ENCODE results near the gene SKAP1. TPM values are rescaled to one million over a fixed set of nuclear protein-coding genes. Genes with fewer than 3 reads are reported as not detected.

The SKAP1 gene
- total and polyA plus RNA-seq, 2 experiments from 2014 or later, result 0.27 TPM; not detected in 1

- H3K27ac ChIP-seq (ENCODE audit: low read depth), result no peak overlapping the region
- H3K9me3 Mint-ChIP-seq, result no peaks in the 10 kb centered on the region
- H4K20me1 ChIP-seq (replicated peaks; ENCODE audit: insufficient read depth), result no peaks in the 10 kb centered on the region
- H2AFZ ChIP-seq, result no peak overlapping the region
- no peak overlapping the region for H3K4me2 ChIP-seq
- DNase-seq (ENCODE audit: low spot score) (no peak), ATAC-seq (no peak)
- H3K36me3 ChIP-seq (ENCODE audit: insufficient read depth), result no peaks in the 10 kb centered on the region
- H3K36me3 Mint-ChIP-seq (ENCODE audit: low read depth), result no peaks in the 10 kb centered on the region
- H3F3A ChIP-seq (replicated peaks; ENCODE audit: low read depth), result no peaks in the 10 kb centered on the region
- peaks cover 9% of the 10 kb centered on the region; the same call in 1 of the 2 replicates for H3K4me1 ChIP-seq (ENCODE audit: insufficient read depth)
- peaks cover 2% of the 10 kb centered on the region for H3K27me3 Mint-ChIP-seq (ENCODE audit: insufficient read depth, low read depth, poor library complexity)
- H3K27me3 ChIP-seq (ENCODE audit: insufficient read depth), result no peaks in the 10 kb centered on the region
- no peak overlapping the region for H3K4me3 Mint-ChIP-seq
- TF ChIP-seq JUNB (IDR thresholded peaks at IDR 0.05; ENCODE audit: unreplicated experiment), result no peak
- TF ChIP-seq, protein P1, sequence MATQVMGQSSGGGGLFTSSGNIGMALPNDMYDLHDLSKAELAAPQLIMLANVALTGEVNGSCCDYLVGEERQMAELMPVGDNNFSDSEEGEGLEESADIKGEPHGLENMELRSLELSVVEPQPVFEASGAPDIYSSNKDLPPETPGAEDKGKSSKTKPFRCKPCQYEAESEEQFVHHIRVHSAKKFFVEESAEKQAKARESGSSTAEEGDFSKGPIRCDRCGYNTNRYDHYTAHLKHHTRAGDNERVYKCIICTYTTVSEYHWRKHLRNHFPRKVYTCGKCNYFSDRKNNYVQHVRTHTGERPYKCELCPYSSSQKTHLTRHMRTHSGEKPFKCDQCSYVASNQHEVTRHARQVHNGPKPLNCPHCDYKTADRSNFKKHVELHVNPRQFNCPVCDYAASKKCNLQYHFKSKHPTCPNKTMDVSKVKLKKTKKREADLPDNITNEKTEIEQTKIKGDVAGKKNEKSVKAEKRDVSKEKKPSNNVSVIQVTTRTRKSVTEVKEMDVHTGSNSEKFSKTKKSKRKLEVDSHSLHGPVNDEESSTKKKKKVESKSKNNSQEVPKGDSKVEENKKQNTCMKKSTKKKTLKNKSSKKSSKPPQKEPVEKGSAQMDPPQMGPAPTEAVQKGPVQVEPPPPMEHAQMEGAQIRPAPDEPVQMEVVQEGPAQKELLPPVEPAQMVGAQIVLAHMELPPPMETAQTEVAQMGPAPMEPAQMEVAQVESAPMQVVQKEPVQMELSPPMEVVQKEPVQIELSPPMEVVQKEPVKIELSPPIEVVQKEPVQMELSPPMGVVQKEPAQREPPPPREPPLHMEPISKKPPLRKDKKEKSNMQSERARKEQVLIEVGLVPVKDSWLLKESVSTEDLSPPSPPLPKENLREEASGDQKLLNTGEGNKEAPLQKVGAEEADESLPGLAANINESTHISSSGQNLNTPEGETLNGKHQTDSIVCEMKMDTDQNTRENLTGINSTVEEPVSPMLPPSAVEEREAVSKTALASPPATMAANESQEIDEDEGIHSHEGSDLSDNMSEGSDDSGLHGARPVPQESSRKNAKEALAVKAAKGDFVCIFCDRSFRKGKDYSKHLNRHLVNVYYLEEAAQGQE (IDR thresholded peaks at IDR 0.05; ENCODE audit: unreplicated experiment), result no peak
- TF ChIP-seq ZNF114 (CRISPR knock-in tag; IDR thresholded peaks at IDR 0.05), result no peak
- no peak for TF ChIP-seq ZNF331 (CRISPR knock-in tag; IDR thresholded peaks at IDR 0.05; ENCODE audit: low read depth)
- no peak for TF ChIP-seq NANOG (IDR thresholded peaks at IDR 0.05; ENCODE audit: borderline replicate concordance)
- TF ChIP-seq, protein P2, sequence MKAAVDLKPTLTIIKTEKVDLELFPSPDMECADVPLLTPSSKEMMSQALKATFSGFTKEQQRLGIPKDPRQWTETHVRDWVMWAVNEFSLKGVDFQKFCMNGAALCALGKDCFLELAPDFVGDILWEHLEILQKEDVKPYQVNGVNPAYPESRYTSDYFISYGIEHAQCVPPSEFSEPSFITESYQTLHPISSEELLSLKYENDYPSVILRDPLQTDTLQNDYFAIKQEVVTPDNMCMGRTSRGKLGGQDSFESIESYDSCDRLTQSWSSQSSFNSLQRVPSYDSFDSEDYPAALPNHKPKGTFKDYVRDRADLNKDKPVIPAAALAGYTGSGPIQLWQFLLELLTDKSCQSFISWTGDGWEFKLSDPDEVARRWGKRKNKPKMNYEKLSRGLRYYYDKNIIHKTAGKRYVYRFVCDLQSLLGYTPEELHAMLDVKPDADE (IDR thresholded peaks at IDR 0.05), result no peak
- TF ChIP-seq EZH2 (IDR thresholded peaks at IDR 0.05; ENCODE audit: low read depth, unreplicated experiment), result no peak
- TF ChIP-seq POLR2AphosphoS5 (IDR thresholded peaks at IDR 0.05; ENCODE audit: low read depth), result no peak
- TF ChIP-seq, protein P3, sequence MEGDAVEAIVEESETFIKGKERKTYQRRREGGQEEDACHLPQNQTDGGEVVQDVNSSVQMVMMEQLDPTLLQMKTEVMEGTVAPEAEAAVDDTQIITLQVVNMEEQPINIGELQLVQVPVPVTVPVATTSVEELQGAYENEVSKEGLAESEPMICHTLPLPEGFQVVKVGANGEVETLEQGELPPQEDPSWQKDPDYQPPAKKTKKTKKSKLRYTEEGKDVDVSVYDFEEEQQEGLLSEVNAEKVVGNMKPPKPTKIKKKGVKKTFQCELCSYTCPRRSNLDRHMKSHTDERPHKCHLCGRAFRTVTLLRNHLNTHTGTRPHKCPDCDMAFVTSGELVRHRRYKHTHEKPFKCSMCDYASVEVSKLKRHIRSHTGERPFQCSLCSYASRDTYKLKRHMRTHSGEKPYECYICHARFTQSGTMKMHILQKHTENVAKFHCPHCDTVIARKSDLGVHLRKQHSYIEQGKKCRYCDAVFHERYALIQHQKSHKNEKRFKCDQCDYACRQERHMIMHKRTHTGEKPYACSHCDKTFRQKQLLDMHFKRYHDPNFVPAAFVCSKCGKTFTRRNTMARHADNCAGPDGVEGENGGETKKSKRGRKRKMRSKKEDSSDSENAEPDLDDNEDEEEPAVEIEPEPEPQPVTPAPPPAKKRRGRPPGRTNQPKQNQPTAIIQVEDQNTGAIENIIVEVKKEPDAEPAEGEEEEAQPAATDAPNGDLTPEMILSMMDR (conservative IDR thresholded peaks at IDR 0.05; ENCODE audit: low read depth in 2 of 2), result no peak
- TF ChIP-seq CREB1 (CRISPR knock-in tag; IDR thresholded peaks at IDR 0.05; ENCODE audit: low read depth), result no peak
- no peak for TF ChIP-seq STAT1 (IDR thresholded peaks at IDR 0.05; ENCODE audit: unreplicated experiment)
- no peak for TF ChIP-seq EZH2phosphoT487 (IDR thresholded peaks at IDR 0.05; ENCODE audit: unreplicated experiment)
- TF ChIP-seq, protein P4, sequence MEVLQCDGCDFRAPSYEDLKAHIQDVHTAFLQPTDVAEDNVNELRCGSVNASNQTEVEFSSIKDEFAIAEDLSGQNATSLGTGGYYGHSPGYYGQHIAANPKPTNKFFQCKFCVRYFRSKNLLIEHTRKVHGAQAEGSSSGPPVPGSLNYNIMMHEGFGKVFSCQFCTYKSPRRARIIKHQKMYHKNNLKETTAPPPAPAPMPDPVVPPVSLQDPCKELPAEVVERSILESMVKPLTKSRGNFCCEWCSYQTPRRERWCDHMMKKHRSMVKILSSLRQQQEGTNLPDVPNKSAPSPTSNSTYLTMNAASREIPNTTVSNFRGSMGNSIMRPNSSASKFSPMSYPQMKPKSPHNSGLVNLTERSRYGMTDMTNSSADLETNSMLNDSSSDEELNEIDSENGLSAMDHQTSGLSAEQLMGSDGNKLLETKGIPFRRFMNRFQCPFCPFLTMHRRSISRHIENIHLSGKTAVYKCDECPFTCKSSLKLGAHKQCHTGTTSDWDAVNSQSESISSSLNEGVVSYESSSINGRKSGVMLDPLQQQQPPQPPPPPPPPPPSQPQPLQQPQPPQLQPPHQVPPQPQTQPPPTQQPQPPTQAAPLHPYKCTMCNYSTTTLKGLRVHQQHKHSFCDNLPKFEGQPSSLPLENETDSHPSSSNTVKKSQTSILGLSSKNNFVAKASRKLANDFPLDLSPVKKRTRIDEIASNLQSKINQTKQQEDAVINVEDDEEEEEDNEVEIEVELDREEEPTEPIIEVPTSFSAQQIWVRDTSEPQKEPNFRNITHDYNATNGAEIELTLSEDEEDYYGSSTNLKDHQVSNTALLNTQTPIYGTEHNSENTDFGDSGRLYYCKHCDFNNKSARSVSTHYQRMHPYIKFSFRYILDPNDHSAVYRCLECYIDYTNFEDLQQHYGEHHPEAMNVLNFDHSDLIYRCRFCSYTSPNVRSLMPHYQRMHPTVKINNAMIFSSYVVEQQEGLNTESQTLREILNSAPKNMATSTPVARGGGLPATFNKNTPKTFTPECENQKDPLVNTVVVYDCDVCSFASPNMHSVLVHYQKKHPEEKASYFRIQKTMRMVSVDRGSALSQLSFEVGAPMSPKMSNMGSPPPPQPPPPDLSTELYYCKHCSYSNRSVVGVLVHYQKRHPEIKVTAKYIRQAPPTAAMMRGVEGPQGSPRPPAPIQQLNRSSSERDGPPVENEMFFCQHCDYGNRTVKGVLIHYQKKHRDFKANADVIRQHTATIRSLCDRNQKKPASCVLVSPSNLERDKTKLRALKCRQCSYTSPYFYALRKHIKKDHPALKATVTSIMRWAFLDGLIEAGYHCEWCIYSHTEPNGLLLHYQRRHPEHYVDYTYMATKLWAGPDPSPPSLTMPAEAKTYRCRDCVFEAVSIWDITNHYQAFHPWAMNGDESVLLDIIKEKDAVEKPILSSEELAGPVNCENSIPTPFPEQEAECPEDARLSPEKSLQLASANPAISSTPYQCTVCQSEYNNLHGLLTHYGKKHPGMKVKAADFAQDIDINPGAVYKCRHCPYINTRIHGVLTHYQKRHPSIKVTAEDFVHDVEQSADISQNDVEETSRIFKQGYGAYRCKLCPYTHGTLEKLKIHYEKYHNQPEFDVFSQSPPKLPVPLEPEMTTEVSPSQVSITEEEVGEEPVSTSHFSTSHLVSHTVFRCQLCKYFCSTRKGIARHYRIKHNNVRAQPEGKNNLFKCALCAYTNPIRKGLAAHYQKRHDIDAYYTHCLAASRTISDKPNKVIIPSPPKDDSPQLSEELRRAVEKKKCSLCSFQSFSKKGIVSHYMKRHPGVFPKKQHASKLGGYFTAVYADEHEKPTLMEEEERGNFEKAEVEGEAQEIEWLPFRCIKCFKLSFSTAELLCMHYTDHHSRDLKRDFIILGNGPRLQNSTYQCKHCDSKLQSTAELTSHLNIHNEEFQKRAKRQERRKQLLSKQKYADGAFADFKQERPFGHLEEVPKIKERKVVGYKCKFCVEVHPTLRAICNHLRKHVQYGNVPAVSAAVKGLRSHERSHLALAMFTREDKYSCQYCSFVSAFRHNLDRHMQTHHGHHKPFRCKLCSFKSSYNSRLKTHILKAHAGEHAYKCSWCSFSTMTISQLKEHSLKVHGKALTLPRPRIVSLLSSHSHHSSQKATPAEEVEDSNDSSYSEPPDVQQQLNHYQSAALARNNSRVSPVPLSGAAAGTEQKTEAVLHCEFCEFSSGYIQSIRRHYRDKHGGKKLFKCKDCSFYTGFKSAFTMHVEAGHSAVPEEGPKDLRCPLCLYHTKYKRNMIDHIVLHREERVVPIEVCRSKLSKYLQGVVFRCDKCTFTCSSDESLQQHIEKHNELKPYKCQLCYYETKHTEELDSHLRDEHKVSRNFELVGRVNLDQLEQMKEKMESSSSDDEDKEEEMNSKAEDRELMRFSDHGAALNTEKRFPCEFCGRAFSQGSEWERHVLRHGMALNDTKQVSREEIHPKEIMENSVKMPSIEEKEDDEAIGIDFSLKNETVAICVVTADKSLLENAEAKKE (CRISPR knock-in tag; IDR thresholded peaks at IDR 0.05), result no peak
- no peak overlapping the region for H3K4me3 ChIP-seq
- H3K9me2 ChIP-seq (ENCODE audit: insufficient read depth), result no peaks in the 10 kb centered on the region
- no peaks in the 10 kb centered on the region for H3K79me2 ChIP-seq (replicated peaks; ENCODE audit: insufficient read depth)
- peaks cover 16% of the 10 kb centered on the region for H3K4me1 Mint-ChIP-seq
- no peak overlapping the region for H3K27ac Mint-ChIP-seq
Measured at GRCh38 chr17:48184721-48185120, 245.3 kb downstream of the SKAP1 start.

Data from GM23338 (cell line).